Measurements from ENCODE around the gene BRWD1. TPM values are rescaled to one million over a fixed set of nuclear protein-coding genes. Genes with fewer than 3 reads are reported as not detected.

Gene BRWD1
- total and polyA plus RNA-seq, 2 of the 8 experiments (the other 6 are each of a cell fraction or from before 2014, with no cell fraction given) = 9.3 to 45.2 TPM

DNA sequence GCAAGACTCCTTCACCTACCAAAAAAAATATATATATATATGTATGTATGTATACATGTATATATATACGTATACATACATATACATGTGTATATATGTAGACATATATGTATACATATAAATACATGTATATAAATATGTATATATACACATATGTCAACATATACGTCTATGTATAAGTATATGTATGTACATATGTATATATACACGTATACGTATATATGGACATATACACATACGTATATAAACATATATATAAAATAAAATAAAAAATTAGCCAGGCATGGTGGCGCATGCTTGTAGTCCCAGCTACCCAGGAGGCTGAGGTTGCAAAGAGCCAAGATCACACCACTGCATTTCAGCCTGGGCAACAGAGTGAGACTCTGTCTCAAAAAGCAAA is 31.6 kb downstream of the BRWD1 start:
- H3K9me3 ChIP-seq (ENCODE audit: insufficient read depth in 2 of 2, low read depth in 1 of 2, low read length in 1 of 2) = no peaks in the 10 kb centered on the region
- H3K27ac ChIP-seq (ENCODE audit: low read depth, low read length) = no peak overlapping the region
- no peak overlapping the region for H4K91ac ChIP-seq (replicated peaks; ENCODE audit: insufficient read length, low read length)
- H2BK20ac ChIP-seq (ENCODE audit: low read length) = no peak overlapping the region
- H3K23ac ChIP-seq (ENCODE audit: insufficient read length) = no peak overlapping the region
- no peak overlapping the region for H3K14ac ChIP-seq (ENCODE audit: insufficient read length)
- no peak overlapping the region for H2AK5ac ChIP-seq (ENCODE audit: low read depth, low read length)
- H2BK12ac ChIP-seq (ENCODE audit: low read depth, low read length) = no peak overlapping the region
- H3K4ac ChIP-seq (replicated peaks; ENCODE audit: insufficient read length, low read depth, low read length) = no peak overlapping the region
- H2BK15ac ChIP-seq (ENCODE audit: low read length) = no peak overlapping the region
- H3K23me2 ChIP-seq (ENCODE audit: low read depth, low read length) = no peaks in the 10 kb centered on the region
- no peak overlapping the region for H2BK120ac ChIP-seq (replicated peaks; ENCODE audit: low read depth, low read length)
- no peak overlapping the region for H3K18ac ChIP-seq (ENCODE audit: extremely low read depth, low read length)
- H2AFZ ChIP-seq (ENCODE audit: low read length) = no peak overlapping the region
- CTCF ChIA-PET (ENCODE audit: partially characterized antibody) = interaction anchor here (1.7 kb wide), 1 partner anchor 132 kb away, joined by 3 read pairs; no protein-coding TSS in a partner anchor
- no peak overlapping the region for H3K4me3 ChIP-seq (ENCODE audit: extremely low read depth in 1 of 4, insufficient read depth in 2 of 4, low read depth in 3 of 4, low read length in 4 of 4)
- TF ChIP-seq HDAC6 (IDR thresholded peaks at IDR 0.05; ENCODE audit: low read depth, low read length) (no peak), SAP30 (IDR thresholded peaks at IDR 0.05; ENCODE audit: insufficient read depth, insufficient replicate concordance, low read length) (no peak), CBX8 (IDR thresholded peaks at IDR 0.05; ENCODE audit: borderline replicate concordance, low read depth, low read length) (no peak), SP1 (IDR thresholded peaks at IDR 0.05; ENCODE audit: low read depth, low read length) (no peak), CREB1 (IDR thresholded peaks at IDR 0.05) (no peak), EZH2 (IDR thresholded peaks at IDR 0.05; ENCODE audit: low read depth, low read length, severe bottlenecking) (no peak), TAF7 (optimal IDR thresholded peaks at IDR 0.05; ENCODE audit: borderline replicate concordance, low read depth, low read length) (no peak), CHD2 (IDR thresholded peaks at IDR 0.05; ENCODE audit: low read length) (no peak), RBBP5 (IDR thresholded peaks at IDR 0.05; ENCODE audit: borderline replicate concordance, low read depth, low read length) (no peak), ZNF274 (IDR thresholded peaks at IDR 0.05; ENCODE audit: borderline replicate concordance, extremely low read depth, low read length) (no peak), SIN3A (conservative IDR thresholded peaks at IDR 0.05 in 1 of 2, IDR thresholded peaks at IDR 0.05 in 1 of 2; ENCODE audit: low read depth in 1 of 2, low read length in 2 of 2) (no peak)
- no peak overlapping the region for H2BK5ac ChIP-seq (ENCODE audit: low read depth, low read length)
- no peak overlapping the region for H3K9ac ChIP-seq (replicated peaks in 1 of 4; ENCODE audit: extremely low read depth in 1 of 4, low read depth in 3 of 4, low read length in 3 of 4)
- POLR2A ChIA-PET (ENCODE audit: partially characterized antibody) = interaction anchor here (1.2 kb wide), 1 partner anchor 16 kb away, joined by 4 read pairs; no protein-coding TSS in a partner anchor
- H3K79me2 ChIP-seq (ENCODE audit: control insufficient read depth in 1 of 2, insufficient read depth in 2 of 2, low read length in 2 of 2) = no peaks in the 10 kb centered on the region
- H3K4me1 ChIP-seq (replicated peaks in 1 of 4; ENCODE audit: control insufficient read depth in 3 of 4, insufficient read depth in 4 of 4, low read length in 3 of 4) = no peaks in the 10 kb centered on the region
- H3K79me1 ChIP-seq (ENCODE audit: low read depth, low read length) = no peaks in the 10 kb centered on the region; the same call in 1 of the 2 replicates
- no peak overlapping the region for H3K4me2 ChIP-seq (ENCODE audit: insufficient read depth in 1 of 2, low read depth in 2 of 2, low read length in 2 of 2)
- no peaks in the 10 kb centered on the region for H4K20me1 ChIP-seq (replicated peaks in 1 of 2; ENCODE audit: control insufficient read depth in 1 of 2, insufficient read depth in 2 of 2, low read length in 2 of 2)
- peaks cover 3 to 46% (median 5%) of the 10 kb centered on the region in 4 experiments; a peak in 5 of 8 replicates for H3K36me3 ChIP-seq (ENCODE audit: control insufficient read depth in 2 of 4, insufficient read depth in 4 of 4, low read length in 3 of 4)
- no peak for DNase-seq (ENCODE audit: low read depth in 1 of 2, low spot score in 2 of 2)
- H4K5ac ChIP-seq (ENCODE audit: insufficient read length, low read depth, low read length) = no peak overlapping the region
- WGBS, 2 experiments (ENCODE audit: extremely low coverage in 1 of 2, insufficient coverage in 1 of 2, insufficient read length in 1 of 2, insufficient replicate concordance in 2 of 2, low coverage in 1 of 2, low lambda C conversion rate in 2 of 2, missing lambda C conversion rate in 1 of 2) = 94% methylated on average over 6 of the region's 6 CpGs; no CpG with 5 or more reads in 1 of the 2 experiments
- H4K8ac ChIP-seq (ENCODE audit: extremely low read depth, insufficient read depth, low read length) = no peak overlapping the region
- H3K56ac ChIP-seq (replicated peaks; ENCODE audit: insufficient read length, low read depth, low read length) = no peak overlapping the region
- FAIRE-seq = no peak
- H3K27me3 ChIP-seq (replicated peaks in 1 of 4; ENCODE audit: control insufficient read depth in 3 of 4, extremely low read depth in 1 of 4, insufficient read depth in 3 of 4, low read length in 3 of 4) = no peaks in the 10 kb centered on the region

All from H1 (cell line).